Stimulated activated CD8-positive, alpha-beta memory T cell treated with anti-CD3 and anti-CD28 coated beads, Interleukin-2, amount 100 ng/mL, for 48 hours (primary cell): Measurements from ENCODE around the gene RCOR3.

Experiments used
- DNase-seq, 2 donors: peaks; one replicate each; pipeline ENCODE4 v3.0.0-alpha.2; 2020; ENCODE audit warnings: low read depth in 2 of 2

Gene RCOR3

GRCh38 chr1:211324992-211325775 is 66.0 kb downstream of the RCOR3 start:
- no peak for DNase-seq

- no peak for DNase-seq
Measured at GRCh38 chr1:211326140-211326527, 67.0 kb downstream of the RCOR3 start.

GRCh38 chr1:211326528-211327345 is 67.6 kb downstream of the RCOR3 start, which contains the start of gene TRAF5:
Gene TRAF5, plus strand, starts transcription at chr1:211326833. Its CDS starts 26,407 bp downstream, at chr1:211353240.
- DNase-seq, result peak; percentile 25 to 45

GRCh38 chr1:211327346-211327921 is 68.3 kb downstream of the RCOR3 start:
- no peak for DNase-seq

- DNase-seq, result no peak
Measured at GRCh38 chr1:211328084-211328694, 69.0 kb downstream of the RCOR3 start.

GRCh38 chr1:211328866-211329475 is 69.8 kb downstream of the RCOR3 start:
- no peak for DNase-seq

- DNase-seq, result no peak
Measured at GRCh38 chr1:211329764-211330201, 70.6 kb downstream of the RCOR3 start.

- no peak for DNase-seq
Measured at GRCh38 chr1:211330282-211330936, 71.2 kb downstream of the RCOR3 start.

- no peak for DNase-seq
Measured at GRCh38 chr1:211331011-211331709, 72.0 kb downstream of the RCOR3 start.

GRCh38 chr1:211332036-211332616 is 73.0 kb downstream of the RCOR3 start:
- DNase-seq, result no peak

GRCh38 chr1:211332830-211333229 is 73.7 kb downstream of the RCOR3 start:
- DNase-seq, result no peak

GRCh38 chr1:211333906-211334305 is 74.7 kb downstream of the RCOR3 start:
- DNase-seq, result no peak

- no peak for DNase-seq
Measured at GRCh38 chr1:211334986-211335385, 75.8 kb downstream of the RCOR3 start.

GRCh38 chr1:211335522-211336157 is 76.5 kb downstream of the RCOR3 start:
- no peak for DNase-seq

- DNase-seq, result no peak
Measured at GRCh38 chr1:211336161-211336560, 77.0 kb downstream of the RCOR3 start.

- DNase-seq, result no peak
Measured at GRCh38 chr1:211336775-211337174, 77.6 kb downstream of the RCOR3 start.

GRCh38 chr1:211337430-211338223 is 78.5 kb downstream of the RCOR3 start:
- DNase-seq, result no peak

- no peak for DNase-seq
Measured at GRCh38 chr1:211338224-211338620, 79.1 kb downstream of the RCOR3 start.

- no peak for DNase-seq
Measured at GRCh38 chr1:211339631-211340041, 80.5 kb downstream of the RCOR3 start.
